HG03558 (cell line): ENCODE results near the gene VWDE.
"Not testable (repeated sequence)": the region's sequence is repeated elsewhere in the genome, so short reads cannot be mapped to it uniquely, and the experiment has no call there.

Experiments used
- ATAC-seq: cut with Tn5 transposase; IDR thresholded peaks from one replicate; pipeline ENCODE4 v1.9.1; 2021; ENCODE audit warnings: moderate number of reproducible peaks; ENCODE audit not compliant: unreplicated experiment; ENCODE audit errors: extremely low read depth

Gene VWDE

DNA sequence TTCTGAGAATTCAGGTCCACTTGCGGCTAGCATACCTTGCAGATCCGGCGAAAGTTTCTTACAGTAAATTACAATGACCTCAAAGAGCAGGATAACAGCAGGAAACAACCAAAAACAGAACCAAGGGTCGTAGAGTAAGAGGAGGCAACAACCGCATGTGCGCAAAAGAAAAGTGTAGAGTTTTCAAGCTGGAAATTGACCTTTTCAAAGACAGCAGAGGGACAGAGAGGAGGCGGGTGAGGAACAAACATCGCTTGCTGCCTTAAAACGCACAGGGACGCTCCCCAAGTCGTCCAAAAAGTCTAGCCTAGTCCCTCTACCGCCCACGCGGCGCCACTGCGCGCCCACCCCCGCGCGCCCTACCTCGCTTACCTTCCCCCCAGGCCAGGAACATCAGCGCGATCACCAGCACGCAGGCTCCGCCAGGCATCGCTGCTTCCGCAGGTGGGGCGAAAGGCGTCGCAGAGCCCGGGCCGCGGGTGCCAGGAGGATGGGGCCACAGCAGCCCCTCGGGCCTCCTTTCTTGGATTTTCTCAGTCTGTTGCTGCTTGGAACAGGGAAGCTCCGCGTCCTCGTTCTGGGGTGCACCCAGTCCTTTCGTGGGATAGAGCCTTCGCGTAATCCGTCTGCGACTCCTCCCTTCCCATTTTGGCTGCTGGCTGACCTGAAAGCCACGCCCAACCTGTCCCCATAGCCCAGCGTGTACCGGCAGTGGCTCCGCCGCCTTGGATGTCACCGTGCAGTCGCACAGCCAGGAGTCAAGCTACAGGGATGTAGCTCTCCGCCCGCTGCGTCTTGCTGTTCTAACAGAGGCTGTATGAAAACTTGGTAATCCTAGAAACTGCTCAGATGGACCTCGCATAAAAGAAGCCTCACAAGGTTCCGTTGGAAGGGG, at the start of gene VWDE:
Gene VWDE (minus strand): TSS at position 579 of the 895 bp plus-strand sequence. CDS start 149 bp downstream, at position 430.
- no peak for ATAC-seq

DNA sequence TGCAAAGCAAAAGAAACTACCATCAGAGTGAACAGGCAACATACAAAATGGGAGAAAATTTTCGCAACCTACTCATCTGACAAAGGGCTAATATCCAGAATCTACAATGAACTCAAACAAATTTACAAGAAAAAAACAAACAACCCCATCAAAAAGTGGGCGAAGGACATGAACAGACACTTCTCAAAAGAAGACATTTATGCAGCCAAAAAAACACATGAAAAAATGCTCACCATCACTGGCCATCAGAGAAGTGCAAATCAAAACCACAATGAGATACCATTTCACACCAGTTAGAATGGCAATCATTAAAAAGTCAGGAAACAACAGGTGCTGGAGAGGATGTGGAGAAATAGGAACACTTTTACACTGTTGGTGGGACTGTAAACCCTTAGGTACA, 49.5 kb upstream of the VWDE start:
- ATAC-seq = not testable (repeated sequence)

GRCh38 chr7:12450615-12451014, 47.0 kb upstream of the VWDE start:
- no peak for ATAC-seq

GRCh38 chr7:12444785-12445184, 41.1 kb upstream of the VWDE start:
- ATAC-seq = no peak

DNA sequence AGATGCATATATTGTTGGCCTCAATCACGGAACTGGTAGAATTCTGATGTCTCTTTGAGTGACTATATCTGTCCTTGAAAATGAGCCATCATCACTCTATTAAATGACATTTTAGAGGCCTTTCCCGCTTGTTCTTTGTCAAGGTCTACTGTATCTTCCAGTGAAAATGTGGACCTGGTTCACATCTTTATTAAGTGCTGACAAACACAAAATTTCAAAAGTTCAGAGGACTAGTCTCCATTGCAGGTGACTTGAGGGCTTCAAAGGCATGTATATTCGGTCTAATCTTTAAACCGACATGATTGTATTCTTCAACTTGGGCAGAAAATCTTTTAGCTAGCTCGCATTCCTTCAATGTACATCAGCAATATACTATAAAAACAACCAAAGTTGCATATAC, 36.6 kb upstream of the VWDE start:
- ATAC-seq = no peak

DNA sequence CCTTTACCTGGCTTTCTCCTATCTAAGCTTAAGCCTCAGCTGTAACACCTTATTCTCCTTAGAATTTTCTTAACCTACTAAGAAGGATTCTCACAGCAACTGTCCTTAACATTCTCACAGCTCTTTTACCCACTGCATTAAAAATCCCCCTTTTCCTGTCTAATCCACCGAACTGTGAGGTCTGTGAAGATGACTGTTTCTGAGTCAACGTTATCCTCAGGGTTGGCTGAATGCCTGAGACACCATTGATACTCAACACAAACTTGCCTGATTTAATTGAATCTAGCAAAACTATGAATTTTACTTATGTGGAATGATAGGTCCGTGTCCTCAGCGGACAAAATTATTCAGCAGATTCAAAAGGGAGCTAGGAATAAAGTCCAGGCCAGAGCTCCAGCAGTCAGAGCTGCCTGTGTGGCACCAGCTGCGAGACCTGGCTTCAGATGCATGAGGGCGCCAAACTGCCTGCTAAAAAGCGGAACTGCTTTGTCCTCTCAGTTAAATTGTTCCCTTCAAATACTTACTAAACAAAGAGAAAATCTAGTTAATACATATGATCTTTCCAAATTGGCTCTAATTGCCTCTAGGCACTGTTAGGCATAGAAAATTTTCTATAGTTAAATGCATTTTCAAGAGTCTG, 33.4 kb upstream of the VWDE start:
- ATAC-seq = no peak

DNA sequence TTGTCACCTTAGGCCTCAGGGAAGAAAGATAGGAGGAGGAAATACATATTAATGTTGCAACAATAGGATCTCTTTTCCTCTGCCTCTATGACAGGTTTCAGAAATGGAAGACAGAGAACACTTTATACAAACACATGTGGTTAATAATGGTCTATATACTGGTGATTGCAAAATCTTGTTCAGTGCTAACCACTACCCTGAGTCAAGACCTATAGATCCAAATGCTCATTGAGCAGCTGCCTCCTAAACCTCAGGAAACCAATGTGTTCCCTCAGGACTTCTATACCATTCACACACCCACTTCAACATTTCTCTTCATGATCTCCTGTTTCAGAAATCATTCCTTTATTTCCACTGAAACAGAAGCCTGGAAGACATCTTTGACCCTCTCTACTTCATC, 32.5 kb upstream of the VWDE start:
- ATAC-seq = no peak

DNA sequence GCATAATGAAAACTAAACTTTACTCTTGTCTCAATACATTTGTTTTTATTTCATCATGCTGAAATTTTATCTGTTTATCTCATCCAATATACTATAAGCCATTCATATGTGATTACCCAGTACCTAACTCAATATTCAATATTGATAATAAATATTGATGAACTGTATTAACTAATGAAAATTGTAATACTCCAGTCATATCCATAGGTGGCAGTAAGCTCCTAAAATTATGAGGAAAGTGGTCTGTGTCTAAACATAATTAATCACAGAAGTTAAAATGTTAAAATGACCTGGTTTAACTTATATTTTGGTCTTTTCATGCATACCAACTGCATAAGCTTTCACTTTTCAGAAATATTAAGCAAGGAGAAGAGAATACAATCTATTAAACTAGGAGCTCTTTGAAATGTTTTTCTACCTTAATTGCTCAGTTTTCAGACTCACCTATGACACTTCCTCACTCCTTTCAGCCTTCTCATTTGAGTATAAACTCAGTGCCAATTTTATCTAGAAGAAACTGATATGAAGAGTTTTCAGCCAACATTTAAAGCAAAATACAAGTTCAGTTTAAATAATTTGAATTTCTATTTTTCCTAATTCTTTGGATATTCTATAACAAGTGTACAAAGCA, 30.5 kb upstream of the VWDE start:
- no peak for ATAC-seq

DNA sequence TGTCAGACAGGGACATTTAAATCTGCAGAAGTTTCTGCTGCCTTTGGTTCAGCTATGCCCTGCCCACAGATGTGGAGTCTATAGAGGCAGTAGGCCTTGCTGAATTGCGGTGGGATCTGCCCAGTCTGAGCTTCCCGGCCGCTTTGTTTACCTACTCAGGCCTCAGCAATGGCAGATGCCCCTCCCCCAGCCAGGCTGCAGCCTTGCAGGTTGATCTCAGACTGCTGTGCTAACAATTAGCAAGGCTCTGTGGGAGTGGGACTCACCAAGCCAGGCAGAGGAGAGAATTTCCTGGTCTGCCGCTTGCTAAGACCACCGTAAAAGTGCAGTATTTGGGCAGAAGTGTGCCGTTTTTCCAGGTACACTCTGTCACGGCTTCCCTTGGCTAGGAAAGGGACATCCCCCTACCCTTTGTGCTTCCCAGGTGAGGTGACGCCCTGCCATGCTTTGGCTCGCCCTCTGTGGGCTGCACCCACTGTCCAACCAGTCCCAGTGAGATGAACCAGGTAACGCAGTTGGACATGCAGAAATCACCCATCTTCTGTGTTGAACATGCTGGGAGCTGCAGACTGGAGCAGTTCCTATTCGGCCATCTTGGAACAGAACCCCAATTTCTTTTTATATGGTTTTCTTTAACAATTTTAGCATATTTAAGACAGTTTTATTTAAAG, 28.4 kb upstream of the VWDE start:
- no peak for ATAC-seq

GRCh38 chr7:12425311-12425710, 21.6 kb upstream of the VWDE start:
- no peak for ATAC-seq

DNA sequence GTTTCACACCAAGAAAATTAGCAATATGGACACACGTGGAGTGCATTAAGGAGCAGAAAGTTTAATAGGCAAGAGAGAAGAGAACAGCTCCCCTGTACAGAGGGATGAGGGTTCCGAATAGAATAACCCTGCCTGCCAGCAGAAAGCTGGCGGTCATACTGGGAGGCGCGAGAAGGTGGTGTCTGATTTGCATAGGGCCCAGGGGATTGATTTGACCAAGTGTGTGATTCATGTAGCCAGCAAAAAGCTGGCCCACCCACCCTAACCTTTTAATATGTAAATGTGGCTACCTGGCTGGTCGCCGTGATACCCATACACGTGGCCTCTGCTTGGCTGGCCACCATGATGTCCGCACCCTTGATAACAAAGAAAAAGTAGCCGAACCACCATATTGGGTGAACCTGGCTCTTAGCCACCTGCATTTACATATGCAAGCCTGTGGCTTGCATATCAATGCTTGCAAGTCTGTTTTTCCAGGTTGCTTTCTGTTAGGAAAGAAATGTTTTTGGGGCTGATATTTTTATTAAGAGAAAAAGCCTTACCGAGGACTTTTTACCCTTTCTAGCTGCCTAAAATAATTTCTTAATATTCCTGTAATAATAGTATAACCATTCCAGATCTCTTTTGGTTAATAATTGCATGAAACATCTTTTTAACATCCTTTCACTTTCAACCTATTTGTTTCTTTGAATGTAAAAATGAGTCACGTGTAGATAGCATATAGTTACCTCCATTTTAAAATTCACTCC, 20.5 kb upstream of the VWDE start:
- ATAC-seq = no peak

DNA sequence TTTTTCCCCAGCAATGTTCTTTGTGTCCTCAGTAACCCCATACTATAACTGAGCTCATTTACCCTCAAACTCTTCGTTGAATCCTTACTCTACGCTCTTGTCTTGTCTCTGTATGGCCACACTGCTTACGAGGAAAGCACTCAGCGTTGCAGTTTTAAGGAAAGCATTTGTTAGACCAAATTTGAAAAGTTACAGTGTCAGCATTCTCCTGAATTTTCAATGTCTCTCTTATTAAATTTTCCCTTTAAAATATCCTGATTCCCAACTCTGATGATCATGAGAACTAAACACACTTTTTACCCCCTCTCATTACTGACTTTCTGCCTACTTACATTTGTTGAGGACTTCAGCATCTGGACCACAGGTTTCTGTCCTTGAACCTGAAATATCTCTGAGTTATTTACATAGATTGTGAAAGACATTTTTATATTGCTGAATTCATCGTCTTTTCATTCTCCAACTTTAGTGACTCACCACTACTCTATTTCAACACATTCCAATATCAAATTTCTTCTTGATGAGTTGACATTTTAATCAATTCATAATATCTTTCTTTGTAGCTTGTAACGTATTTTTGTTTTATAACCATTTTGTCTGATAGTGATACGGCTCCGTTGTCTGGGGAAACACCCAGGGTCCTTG, 19.8 kb upstream of the VWDE start:
- no peak for ATAC-seq

- no peak for ATAC-seq
These were observed 19.1 kb upstream of the VWDE start for GRCh38 chr7:12422554-12423320.

DNA sequence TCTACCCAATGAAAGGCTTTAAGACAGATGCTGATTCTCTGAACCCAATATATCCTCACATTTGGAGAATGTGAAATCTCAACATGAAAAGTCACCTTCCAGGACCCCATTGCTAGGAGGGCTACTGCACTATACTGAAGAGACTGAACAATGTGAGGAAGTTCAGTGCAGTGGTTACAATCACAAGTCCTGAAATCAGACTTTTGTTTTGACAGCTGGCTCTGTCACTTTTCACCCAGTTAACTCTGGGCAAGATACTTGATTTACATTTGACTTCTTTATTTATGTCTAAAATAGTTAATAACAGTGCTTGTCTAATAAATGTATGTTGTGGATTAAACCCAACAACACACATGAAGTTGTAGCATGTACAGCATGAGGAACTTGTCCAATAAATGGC, 14.8 kb upstream of the VWDE start:
- ATAC-seq = no peak

DNA sequence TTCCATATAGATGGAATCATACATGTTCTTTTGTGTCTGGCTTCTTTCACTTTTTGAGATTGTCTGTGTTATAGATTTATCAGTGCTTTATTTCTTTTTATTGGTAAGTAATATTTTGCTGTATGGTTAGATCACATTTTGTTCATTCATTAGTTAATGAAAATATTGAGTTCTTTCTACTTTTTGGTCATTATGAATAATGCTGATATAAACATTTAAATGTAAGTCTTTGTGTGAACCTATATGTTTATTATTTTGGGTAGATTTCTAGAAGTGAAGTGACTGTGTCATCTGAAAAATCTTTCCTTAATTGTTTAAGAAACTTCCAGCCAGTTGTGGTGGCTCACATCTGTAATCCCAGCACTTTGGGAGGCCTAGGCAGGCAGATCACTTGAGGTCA, 11.4 kb upstream of the VWDE start:
- no peak for ATAC-seq

- ATAC-seq = no peak
These were observed 8.7 kb upstream of the VWDE start for GRCh38 chr7:12412407-12412806.

DNA sequence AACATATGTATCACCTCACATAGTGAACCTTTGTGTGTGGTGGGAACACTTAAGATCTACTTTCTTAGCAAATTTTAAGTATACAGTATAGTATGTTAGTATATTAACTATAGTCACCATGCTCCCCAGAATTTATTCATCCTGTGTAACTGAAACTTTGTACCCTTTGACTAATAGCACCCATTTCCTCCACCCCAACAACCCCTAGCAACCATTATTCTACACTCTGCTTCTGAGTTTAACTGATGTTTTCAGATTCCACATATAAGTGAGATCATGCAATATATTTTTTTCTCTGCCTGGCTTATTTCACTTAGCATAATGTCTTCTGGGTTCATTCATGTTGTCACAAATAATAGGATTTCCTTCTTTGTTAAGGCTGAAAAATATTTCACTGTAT, 6.9 kb upstream of the VWDE start:
- no peak for ATAC-seq

DNA sequence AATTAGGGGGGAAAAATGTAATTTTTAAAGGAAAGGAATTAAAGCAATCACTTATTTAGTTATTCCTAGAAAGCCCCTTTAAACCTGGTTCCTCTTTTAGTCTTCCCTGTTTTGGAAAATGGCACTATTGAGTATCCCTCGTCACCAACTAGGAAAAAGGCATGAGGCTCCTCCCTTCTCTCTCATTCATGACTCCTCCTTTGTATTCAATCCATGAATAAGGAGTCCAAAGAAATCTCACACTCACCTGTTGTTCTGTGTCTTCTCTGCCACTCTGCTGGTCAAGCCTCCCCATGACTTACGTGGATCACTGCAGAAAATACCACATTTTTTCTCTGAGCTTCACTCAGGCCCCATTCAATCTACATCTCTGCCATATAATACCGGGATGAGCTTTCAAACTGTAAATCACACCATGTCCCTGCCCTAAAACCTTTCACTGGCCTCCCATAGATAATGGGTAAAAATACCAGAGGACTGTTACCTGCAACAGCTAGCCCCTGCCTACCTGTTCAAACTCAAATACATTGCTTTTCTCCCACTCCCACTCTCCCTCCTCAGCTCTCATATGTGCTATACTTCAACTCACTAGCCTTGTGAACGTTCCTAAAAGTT, 5.5 kb upstream of the VWDE start:
- ATAC-seq = no peak
